ENCODE measurements around the gene CST7.

Gene CST7

GRCh38 chr20:24981790-24982189 lies 32.7 kb downstream of the CST7 start:
- Histone ChIP-seq H2AFZ (ENCODE audit: low read depth, low read length) (no peak overlapping the region), H4K20me1 (ENCODE audit: insufficient read depth, low read length) (peaks cover 23% of the 10 kb centered on the region; the same call in 1 of the 2 replicates), H3K9ac (ENCODE audit: low read depth, low read length) (no peak overlapping the region), H3K4me2 (ENCODE audit: insufficient read depth, low read length) (no peak overlapping the region), H3K79me2 (ENCODE audit: insufficient read depth, low read length) (peaks cover 84% of the 10 kb centered on the region), H3K9me3 (ENCODE audit: insufficient read depth, low read length, severe bottlenecking) (peaks cover 7% of the 10 kb centered on the region), H3K4me1 (ENCODE audit: insufficient read depth, low read length) (peaks cover 14% of the 10 kb centered on the region), H3K4me3 (ENCODE audit: low read depth in 1 of 2, low read length in 2 of 2) (no peak overlapping the region), H3K27ac (ENCODE audit: low read length) (no peak overlapping the region), H3K36me3 (ENCODE audit: insufficient read depth, low read length) (peaks cover 76% of the 10 kb centered on the region), H3K27me3 (ENCODE audit: insufficient read depth, low read length, poor library complexity) (no peaks in the 10 kb centered on the region)
- ATAC-seq (ENCODE audit: insufficient read depth, low read depth), result no peak
- peak; percentile 2 for DNase-seq
- TF ChIP-seq CTCF (IDR thresholded peaks at IDR 0.05; ENCODE audit: borderline replicate concordance, extremely low read depth, low read length, poor library complexity, severe bottlenecking) (no peak), EZH2 (IDR thresholded peaks at IDR 0.05; ENCODE audit: borderline replicate concordance, low read depth, low read length, severe bottlenecking) (no peak)

GRCh38 chr20:24983896-24984295 lies 34.8 kb downstream of the CST7 start:
- peaks cover 16% of the 10 kb centered on the region for H3K4me1 ChIP-seq (ENCODE audit: insufficient read depth, low read length)
- H2AFZ ChIP-seq (ENCODE audit: low read depth, low read length), result no peak overlapping the region
- H3K27me3 ChIP-seq (ENCODE audit: insufficient read depth, low read length, poor library complexity), result no peaks in the 10 kb centered on the region
- H3K4me3 ChIP-seq (ENCODE audit: low read depth in 1 of 2, low read length in 2 of 2), result no peak overlapping the region
- no peak for DNase-seq
- peaks cover 56% of the 10 kb centered on the region for H3K36me3 ChIP-seq (ENCODE audit: insufficient read depth, low read length)
- peaks cover 25% of the 10 kb centered on the region; the same call in 1 of the 2 replicates for H4K20me1 ChIP-seq (ENCODE audit: insufficient read depth, low read length)
- no peak overlapping the region for H3K4me2 ChIP-seq (ENCODE audit: insufficient read depth, low read length)
- TF ChIP-seq CTCF (IDR thresholded peaks at IDR 0.05; ENCODE audit: borderline replicate concordance, extremely low read depth, low read length, poor library complexity, severe bottlenecking) (no peak), EZH2 (IDR thresholded peaks at IDR 0.05; ENCODE audit: borderline replicate concordance, low read depth, low read length, severe bottlenecking) (no peak)
- H3K9me3 ChIP-seq (ENCODE audit: insufficient read depth, low read length, severe bottlenecking), result peaks cover 7% of the 10 kb centered on the region
- no peak for ATAC-seq (ENCODE audit: insufficient read depth, low read depth)
- no peak overlapping the region for H3K9ac ChIP-seq (ENCODE audit: low read depth, low read length)
- peaks cover 95% of the 10 kb centered on the region for H3K79me2 ChIP-seq (ENCODE audit: insufficient read depth, low read length)
- no peak overlapping the region for H3K27ac ChIP-seq (ENCODE audit: low read length)

- ATAC-seq (ENCODE audit: insufficient read depth, low read depth) (0 out of 3 replicates have a peak, but pooled peaks have one; percentile 40), DNase-seq (peak; percentile 1)
- Histone ChIP-seq H3K4me2 (ENCODE audit: insufficient read depth, low read length) (no peak overlapping the region), H3K9ac (ENCODE audit: low read depth, low read length) (no peak overlapping the region), H3K36me3 (ENCODE audit: insufficient read depth, low read length) (peaks cover 49% of the 10 kb centered on the region), H3K4me3 (ENCODE audit: low read depth in 1 of 2, low read length in 2 of 2) (no peak overlapping the region), H3K27me3 (ENCODE audit: insufficient read depth, low read length, poor library complexity) (no peaks in the 10 kb centered on the region), H3K79me2 (ENCODE audit: insufficient read depth, low read length) (peaks cover 96% of the 10 kb centered on the region), H3K9me3 (ENCODE audit: insufficient read depth, low read length, severe bottlenecking) (peaks cover 7% of the 10 kb centered on the region), H3K4me1 (ENCODE audit: insufficient read depth, low read length) (peaks cover 26% of the 10 kb centered on the region), H2AFZ (ENCODE audit: low read depth, low read length) (no peak overlapping the region), H4K20me1 (ENCODE audit: insufficient read depth, low read length) (peaks cover 23% of the 10 kb centered on the region; the same call in 1 of the 2 replicates), H3K27ac (ENCODE audit: low read length) (no peak overlapping the region)
- TF ChIP-seq CTCF (IDR thresholded peaks at IDR 0.05; ENCODE audit: borderline replicate concordance, extremely low read depth, low read length, poor library complexity, severe bottlenecking) (no peak), EZH2 (IDR thresholded peaks at IDR 0.05; ENCODE audit: borderline replicate concordance, low read depth, low read length, severe bottlenecking) (no peak)
These were observed 36.0 kb downstream of the CST7 start for GRCh38 chr20:24984961-24985640.

Data from DND-41 (cell line).